ENCODE results near the gene AIP.

AIP gene

DNA sequence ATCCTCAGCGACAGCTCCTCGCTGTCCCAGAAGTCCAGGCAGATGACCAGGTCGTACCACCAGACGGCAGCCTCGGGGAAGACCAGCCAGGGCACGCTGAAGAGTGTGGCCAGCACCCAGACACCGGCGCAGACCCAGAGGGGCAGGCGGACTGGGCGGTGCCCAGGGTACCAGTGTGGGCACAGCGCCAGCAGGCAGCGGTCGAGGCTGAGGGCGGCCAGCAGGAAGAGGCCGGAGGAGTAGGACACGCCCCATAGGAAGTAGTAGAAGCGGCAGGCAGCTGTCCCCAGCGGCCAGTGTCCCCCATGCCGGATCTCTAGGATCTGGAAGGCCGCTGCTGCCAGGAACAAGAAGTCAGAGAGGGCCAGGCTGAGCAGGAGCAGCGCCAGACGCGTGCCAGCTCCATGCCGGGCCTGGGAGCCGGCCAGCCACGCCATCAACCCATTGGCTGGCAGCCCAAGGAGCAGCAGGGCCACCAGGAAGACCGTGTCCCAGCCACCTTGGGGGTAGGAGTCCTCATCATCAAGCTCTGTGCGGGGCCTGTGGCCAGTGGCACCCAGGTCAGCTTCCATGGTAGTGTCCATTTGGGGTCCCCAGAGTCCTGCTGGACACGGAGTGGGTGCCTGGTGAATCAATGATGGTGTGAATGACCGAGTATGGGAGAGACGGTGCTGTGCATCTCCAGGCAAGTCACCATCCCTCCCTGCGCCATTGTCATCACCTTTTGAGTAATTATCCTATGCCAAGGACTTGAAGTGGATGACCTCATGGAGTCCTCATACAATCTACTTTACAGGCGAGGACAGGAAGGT is 30.5 kb upstream of the AIP start, which contains the start of gene GPR152:
Gene GPR152 (minus strand): TSS at position 589 of the 812 bp plus-strand sequence. CDS start 5 bp downstream, at position 584.
- TF ChIP-seq CTCF (IDR thresholded peaks at IDR 0.05; ENCODE audit: low read depth, low read length, missing control alignments): no peak
- Histone ChIP-seq H3K4me3 (ENCODE audit: low read depth, low read length) (no peak within 1 kb of the TSS), H3K36me3 (replicated peaks) (no peaks in the 10 kb centered on the region), H3K27me3 (replicated peaks) (no peaks in the 10 kb centered on the region), H3K27ac (no peak within 1 kb of the TSS)
- DNase-seq: no peak
- in situ Hi-C loops (cut with HindIII; ENCODE audit: low pct_ligation_motif_present, low sequenced_read_pairs): no loop called here

DNA sequence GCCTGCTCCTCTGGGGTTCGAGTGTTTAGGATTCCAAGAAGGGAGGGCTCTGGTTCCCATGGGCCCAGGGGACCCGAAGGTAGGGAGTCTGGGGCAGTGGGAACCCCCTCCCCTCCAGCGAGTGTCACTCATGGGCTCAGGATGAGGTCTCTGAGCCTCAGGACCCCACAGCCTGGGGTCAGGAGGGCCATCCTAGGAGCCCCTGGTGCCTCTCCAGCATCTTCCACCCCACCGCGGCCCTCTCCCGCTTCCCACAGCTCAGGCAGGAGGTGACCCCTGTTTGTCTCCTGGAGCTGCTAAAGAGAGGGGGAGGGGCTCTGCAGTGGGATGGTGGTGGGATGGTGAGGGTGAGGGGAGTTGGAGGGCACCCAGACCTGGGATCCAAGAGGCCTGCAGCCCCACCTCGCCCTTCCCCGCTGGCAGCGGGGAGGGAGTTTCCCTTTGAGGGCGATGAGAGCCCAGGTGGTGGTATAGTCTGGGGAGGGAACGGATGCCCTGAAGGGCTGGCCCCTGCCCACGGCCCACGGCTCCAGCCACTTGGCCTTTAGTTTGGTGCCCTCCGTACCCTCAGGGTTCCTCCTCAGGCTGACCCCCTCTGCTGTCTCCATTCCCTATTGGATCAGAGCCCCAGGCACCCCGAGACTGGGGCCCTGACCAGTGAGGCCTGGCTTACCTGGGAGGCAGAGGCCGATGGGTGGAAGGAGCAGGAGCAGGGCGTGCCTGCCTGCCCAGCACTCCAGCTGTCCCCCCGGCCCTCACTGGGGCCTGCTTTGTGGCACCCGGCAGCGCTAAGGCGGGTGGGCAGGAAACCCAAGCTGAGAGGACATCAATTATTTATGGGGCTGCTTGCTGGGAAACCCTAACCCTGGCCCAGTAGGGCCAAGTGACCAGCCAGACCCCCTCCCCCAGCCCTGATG is 28.8 kb upstream of the AIP start:
- no peaks in the 10 kb centered on the region for H3K27me3 ChIP-seq (replicated peaks)
- in situ Hi-C loops (cut with HindIII; ENCODE audit: low pct_ligation_motif_present, low sequenced_read_pairs): no loop called here
- H3K27ac ChIP-seq: no peak overlapping the region
- TF ChIP-seq CTCF (IDR thresholded peaks at IDR 0.05; ENCODE audit: low read depth, low read length, missing control alignments): no peak
- no peak overlapping the region for H3K4me3 ChIP-seq (ENCODE audit: low read depth, low read length)
- DNase-seq: no peak
- no peaks in the 10 kb centered on the region for H3K36me3 ChIP-seq (replicated peaks)

- Histone ChIP-seq H3K4me3 (ENCODE audit: low read depth, low read length) (no peak within 1 kb of the TSS), H3K27ac (no peak within 1 kb of the TSS), H3K36me3 (replicated peaks) (no peaks in the 10 kb centered on the region), H3K27me3 (replicated peaks) (no peaks in the 10 kb centered on the region)
- TF ChIP-seq CTCF (IDR thresholded peaks at IDR 0.05; ENCODE audit: low read depth, low read length, missing control alignments): no peak
- DNase-seq: no peak
- in situ Hi-C loops (cut with HindIII; ENCODE audit: low pct_ligation_motif_present, low sequenced_read_pairs): no loop called here
Measured at GRCh38 chr11:67455054-67455453, 27.8 kb upstream of the AIP start, which contains the start of gene CABP4. CABP4 (plus strand) TSS chr11:67455354; CDS start chr11:67455424, 70 bp downstream.

DNA sequence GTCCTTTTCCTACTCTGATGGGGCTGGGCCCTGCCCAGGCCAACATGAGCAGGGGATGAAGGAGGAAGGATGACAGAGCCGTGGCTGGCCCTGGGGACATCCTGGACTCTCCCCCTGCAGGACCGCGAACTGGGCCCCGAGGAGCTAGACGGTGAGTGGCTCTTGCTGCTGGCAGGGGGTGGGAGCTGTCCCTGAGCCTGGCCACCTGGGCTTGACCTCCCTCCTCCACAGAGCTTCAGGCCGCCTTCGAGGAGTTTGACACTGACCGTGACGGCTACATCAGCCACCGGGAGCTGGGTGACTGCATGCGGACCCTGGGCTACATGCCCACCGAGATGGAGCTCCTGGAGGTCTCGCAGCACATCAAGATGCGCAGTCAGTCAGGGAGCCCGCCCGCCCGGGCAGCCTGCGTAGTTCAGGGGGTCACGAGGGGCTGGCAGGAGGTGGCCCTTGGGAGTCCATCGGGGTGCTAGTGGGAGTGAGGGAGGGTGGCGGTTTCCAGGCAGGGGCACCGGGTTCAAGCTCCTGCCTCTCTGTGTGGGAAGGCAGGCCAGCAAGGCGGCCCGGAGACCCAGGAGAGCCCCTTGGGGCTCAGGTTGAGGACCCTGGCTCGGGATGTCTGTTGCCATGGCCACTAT is 26.6 kb upstream of the AIP start:
- in situ Hi-C loops (cut with HindIII; ENCODE audit: low pct_ligation_motif_present, low sequenced_read_pairs): no loop called here
- Histone ChIP-seq H3K27ac (no peak overlapping the region), H3K36me3 (replicated peaks) (no peaks in the 10 kb centered on the region), H3K27me3 (replicated peaks) (no peaks in the 10 kb centered on the region), H3K4me3 (ENCODE audit: low read depth, low read length) (no peak overlapping the region)
- DNase-seq: no peak
- TF ChIP-seq CTCF (IDR thresholded peaks at IDR 0.05; ENCODE audit: low read depth, low read length, missing control alignments): no peak

DNA sequence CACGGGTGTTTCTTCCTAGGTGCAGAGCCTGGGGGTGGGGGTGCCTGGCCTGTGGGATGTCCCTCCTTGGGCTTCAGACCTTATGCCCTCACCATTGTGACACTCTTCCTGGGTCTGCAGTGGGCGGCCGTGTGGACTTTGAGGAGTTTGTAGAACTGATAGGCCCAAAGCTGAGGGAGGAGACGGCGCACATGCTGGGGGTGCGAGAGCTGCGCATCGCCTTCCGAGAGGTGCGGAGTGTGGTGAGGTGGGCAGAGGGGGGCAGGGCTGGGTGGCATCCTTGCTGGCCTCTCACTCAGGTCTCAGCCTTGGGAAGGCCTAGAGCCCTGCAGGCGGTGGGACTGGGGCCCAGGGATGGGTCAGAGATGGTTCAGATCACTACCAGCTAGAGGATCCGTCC is 25.4 kb upstream of the AIP start:
- TF ChIP-seq CTCF (IDR thresholded peaks at IDR 0.05; ENCODE audit: low read depth, low read length, missing control alignments): no peak
- no peak overlapping the region for H3K27ac ChIP-seq
- H3K4me3 ChIP-seq (ENCODE audit: low read depth, low read length): no peak overlapping the region
- in situ Hi-C loops (cut with HindIII; ENCODE audit: low pct_ligation_motif_present, low sequenced_read_pairs): no loop called here
- H3K36me3 ChIP-seq (replicated peaks): no peaks in the 10 kb centered on the region
- DNase-seq: no peak
- no peaks in the 10 kb centered on the region for H3K27me3 ChIP-seq (replicated peaks)
